Measurements from ENCODE around the gene PSD4.

- TF ChIP-seq CTCF (IDR thresholded peaks at IDR 0.05; ENCODE audit: poor library complexity) (no peak), EZH2phosphoT487 (IDR thresholded peaks at IDR 0.05; ENCODE audit: low read depth, severe bottlenecking, unreplicated experiment) (no peak), EZH2 (IDR thresholded peaks at IDR 0.05; ENCODE audit: borderline replicate concordance) (no peak)
Measured at GRCh38 chr2:113252047-113252590, 78.3 kb downstream of the PSD4 start.
